Adrenal gland (tissue), 12 donors: ENCODE results near the gene AGBL4. TPM values are rescaled to one million over a fixed set of nuclear protein-coding genes. Genes with fewer than 3 reads are reported as not detected.

Experiments used
- DNase-seq, 7 donors: peaks; one replicate each; pipeline ENCODE4 v3.0.0-alpha.2; 2019 to 2020
- H3K27ac ChIP-seq, 5 donors: fragments of 200-600 bp; sonication (generic) in 4 of 5; 1 replicate in 3 of 5; 2 replicates in 2 of 5; pipeline versions ENCODE4 v1.5.1 to v1.8.0; 2016 to 2020; ENCODE audit warnings: mild to moderate bottlenecking in 1 of 5
- H3K27me3 ChIP-seq: fragments of 200-600 bp; 2 replicates; pipeline ENCODE4 v1.8.0; 2021
- H3K36me3 ChIP-seq, 2 donors: fragments of 200-600 bp; replicated peaks in 1 of 2; 1 replicate in 1 of 2; 2 replicates in 1 of 2; pipeline versions ENCODE4 v1.5.1 to v1.8.0; 2018 to 2022
- H3K4me1 ChIP-seq, 2 donors: fragments of 200-600 bp; replicated peaks in 1 of 2; 1 replicate in 1 of 2; 2 replicates in 1 of 2; pipeline versions ENCODE4 v1.5.1 to v1.8.0; 2018 to 2021
- H3K4me3 ChIP-seq, 4 donors: fragments of 200-600 bp; sonication (generic) in 3 of 4; one replicate each; pipeline ENCODE4 v1.5.1; 2016 to 2018
- H3K9me3 ChIP-seq, 3 donors: fragments of 200-600 bp; sonication (generic) in 1 of 3; replicated peaks in 1 of 3; 1 replicate in 2 of 3; 2 replicates in 1 of 3; pipeline versions ENCODE4 v1.5.1 to v1.8.0; 2016 to 2021
- POLR2A ChIP-seq, 2 donors: fragments of 450-650 bp; IDR thresholded peaks; one replicate each; pipeline ENCODE4 v1.6.1; 2017; ENCODE audit warnings: antibody characterized with exemption in 2 of 2, mild to moderate bottlenecking in 2 of 2, moderate library complexity in 1 of 2
- WGBS, 4 donors: extraction: QIAGEN DNeasy Blood & Tissue Kit in 2 of 4; methylation state at CpG; one replicate each; pipeline versions ENCODE4 v1.1.5 to v1.1.7; 2013 to 2017; 5-methylcytosine and 5-hydroxymethylcytosine counted together
- intact Hi-C, 2 donors: fragments of 100-400 bp; cut with DNase I; formaldehyde crosslinking; loops; one replicate each; pipeline versions ENCODE4 v1.14.1 to v1.15.0; 2022 to 2023
- polyA plus RNA-seq, 3 donors: library from polyadenylated mRNA; stranded (reverse); fragments of 200-250 nt in 2 of 3; fragments of 350-450 nt in 1 of 3; fragmentation: Illumina TruSeq in 1 of 3; extraction: RNeasy Lipid Tissue Mini Kit (QIAGEN cat#74804) in 1 of 3; gene quantifications; one replicate each; pipeline ENCODE4 v1.2.3, GENCODE V29; 2013 to 2014
- total RNA-seq, 9 donors: library from RNA; depleted of rRNA in 4 of 9; stranded (reverse); fragments of >200 nt in 4 of 9; fragments of 120-200 nt in 1 of 9; fragmentation: NEBNext Ultra II Directional in 1 of 9; extraction: Animal tissue kit (Norgen Biotek cat#: 25700) in 1 of 9; gene quantifications; one replicate each; pipeline versions ENCODE4 v1.1.0 to v1.2.4, GENCODE V29; 2013 to 2023
- TF ChIP-seq, protein P1 (sequence below), 6 experiments: fragments of 450-650 bp in 4 of 6; fragments of 200-600 bp in 2 of 6; sonication (generic) in 1 of 6; IDR thresholded peaks; 1 replicate in 5 of 6; 2 replicates in 1 of 6; pipeline versions ENCODE4 v1.5.1 to v1.8.0; 2016 to 2021; ENCODE audit warnings: antibody characterized with exemption in 6 of 6, mild to moderate bottlenecking in 2 of 6, moderate library complexity in 1 of 6
- donor health status: healthy with polysubstance abuse.
- donor health status: Bipolar disorder and iron deficiency.
- donor health status: DM: yes; HTN: yes; CAD: no.
- donor health status: DM: no; HTN: no; CAD: no.
- donor health status: DM: no; HTN: no; CAD: no.
- donor health status: DM: yes; HTN: yes; CAD: no.

The AGBL4 gene
- total and polyA plus RNA-seq, 12 donors = 0.10 to 1.9 (median 0.80) TPM; not detected in 2

DNA sequence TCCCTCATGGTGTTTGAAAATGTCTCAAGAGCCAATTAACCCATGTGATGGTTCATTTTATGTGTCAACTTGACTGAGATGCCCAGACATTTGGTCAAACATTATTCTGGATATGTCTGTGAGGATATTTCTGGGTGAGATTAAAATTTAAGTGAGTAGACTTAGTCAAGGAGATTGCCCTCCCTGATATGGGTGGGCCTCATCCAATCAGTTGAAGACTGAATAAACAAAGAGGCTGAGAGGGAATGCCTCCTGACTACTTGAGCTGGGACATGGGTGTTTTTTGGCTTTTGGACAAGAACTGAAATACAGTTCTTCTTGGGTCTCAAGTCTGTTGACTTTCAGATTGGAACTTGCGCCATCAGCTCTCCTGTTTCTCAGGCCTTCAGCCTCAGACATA lies 1462.3 kb downstream of the AGBL4 start:
- 89 to 100% (median 98%) methylated on average over 1 of the region's 1 CpG for WGBS, 4 donors
- H3K9me3 ChIP-seq = no peaks in the 10 kb centered on the region
- TF ChIP-seq POLR2A (IDR thresholded peaks at IDR 0.05) = no peak
- TF ChIP-seq, protein P1, sequence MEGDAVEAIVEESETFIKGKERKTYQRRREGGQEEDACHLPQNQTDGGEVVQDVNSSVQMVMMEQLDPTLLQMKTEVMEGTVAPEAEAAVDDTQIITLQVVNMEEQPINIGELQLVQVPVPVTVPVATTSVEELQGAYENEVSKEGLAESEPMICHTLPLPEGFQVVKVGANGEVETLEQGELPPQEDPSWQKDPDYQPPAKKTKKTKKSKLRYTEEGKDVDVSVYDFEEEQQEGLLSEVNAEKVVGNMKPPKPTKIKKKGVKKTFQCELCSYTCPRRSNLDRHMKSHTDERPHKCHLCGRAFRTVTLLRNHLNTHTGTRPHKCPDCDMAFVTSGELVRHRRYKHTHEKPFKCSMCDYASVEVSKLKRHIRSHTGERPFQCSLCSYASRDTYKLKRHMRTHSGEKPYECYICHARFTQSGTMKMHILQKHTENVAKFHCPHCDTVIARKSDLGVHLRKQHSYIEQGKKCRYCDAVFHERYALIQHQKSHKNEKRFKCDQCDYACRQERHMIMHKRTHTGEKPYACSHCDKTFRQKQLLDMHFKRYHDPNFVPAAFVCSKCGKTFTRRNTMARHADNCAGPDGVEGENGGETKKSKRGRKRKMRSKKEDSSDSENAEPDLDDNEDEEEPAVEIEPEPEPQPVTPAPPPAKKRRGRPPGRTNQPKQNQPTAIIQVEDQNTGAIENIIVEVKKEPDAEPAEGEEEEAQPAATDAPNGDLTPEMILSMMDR (IDR thresholded peaks at IDR 0.05) = no peak
- intact Hi-C loops = no loop called here
- DNase-seq = no peak
- H3K4me3 ChIP-seq = no peak overlapping the region
- H3K27ac ChIP-seq = no peak overlapping the region
- H3K36me3 ChIP-seq = no peaks in the 10 kb centered on the region
- no peaks in the 10 kb centered on the region for H3K27me3 ChIP-seq
- no peaks in the 10 kb centered on the region for H3K4me1 ChIP-seq

DNA sequence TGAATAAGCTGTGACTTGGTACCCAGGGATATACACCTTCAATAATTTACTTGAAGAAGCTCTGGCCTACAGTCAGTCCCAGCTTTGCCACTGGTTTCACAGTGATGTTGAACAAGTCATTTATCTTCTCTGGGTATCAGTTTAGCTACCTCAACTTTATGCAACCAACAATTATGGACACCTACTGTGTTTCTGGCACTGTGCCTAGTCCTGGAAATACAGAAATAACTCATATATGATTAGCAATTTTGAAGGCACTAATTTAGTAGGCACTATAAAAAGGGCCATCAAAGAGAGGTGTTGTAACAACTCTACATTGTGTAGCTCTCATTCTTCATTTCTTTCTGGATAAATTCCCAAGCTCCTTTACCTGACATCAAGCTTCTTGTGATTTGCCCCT lies 1463.2 kb downstream of the AGBL4 start:
- H3K36me3 ChIP-seq = no peaks in the 10 kb centered on the region
- no peak overlapping the region for H3K4me3 ChIP-seq
- no peak for TF ChIP-seq POLR2A (IDR thresholded peaks at IDR 0.05)
- TF ChIP-seq, protein P1 (IDR thresholded peaks at IDR 0.05) = no peak
- no peak for DNase-seq
- H3K4me1 ChIP-seq = no peaks in the 10 kb centered on the region
- no peaks in the 10 kb centered on the region for H3K27me3 ChIP-seq
- no peaks in the 10 kb centered on the region for H3K9me3 ChIP-seq
- no peak overlapping the region for H3K27ac ChIP-seq
- intact Hi-C loops = no loop called here

DNA sequence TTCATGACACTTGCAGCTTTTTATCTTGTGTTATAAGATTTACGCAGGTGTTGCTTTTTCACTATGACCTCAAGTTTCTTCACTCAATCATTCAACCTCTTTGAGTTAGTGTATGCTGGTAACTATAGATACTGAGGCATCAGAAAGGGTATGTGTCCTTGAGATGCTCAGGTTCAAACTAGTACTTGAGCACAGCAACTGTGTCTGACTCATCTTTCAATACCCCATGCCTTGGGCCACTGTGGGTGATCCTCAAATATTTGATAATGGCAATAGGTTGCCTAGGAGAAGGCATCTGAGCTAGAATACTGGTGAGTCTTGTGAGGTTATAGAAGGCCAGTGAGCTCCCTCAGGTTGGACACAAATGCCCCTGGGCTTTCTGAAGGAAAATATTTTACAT lies 1463.6 kb downstream of the AGBL4 start:
- Histone ChIP-seq H3K27me3 (no peaks in the 10 kb centered on the region), H3K36me3 (no peaks in the 10 kb centered on the region), H3K9me3 (no peaks in the 10 kb centered on the region), H3K4me1 (no peaks in the 10 kb centered on the region), H3K27ac (no peak overlapping the region), H3K4me3 (no peak overlapping the region)
- TF ChIP-seq POLR2A (IDR thresholded peaks at IDR 0.05) = no peak
- TF ChIP-seq, protein P1 (IDR thresholded peaks at IDR 0.05) = no peak
- WGBS, 4 donors = 90 to 100% (median 99%) methylated on average over 1 of the region's 1 CpG
- DNase-seq = no peak
- intact Hi-C loops = no loop called here

DNA sequence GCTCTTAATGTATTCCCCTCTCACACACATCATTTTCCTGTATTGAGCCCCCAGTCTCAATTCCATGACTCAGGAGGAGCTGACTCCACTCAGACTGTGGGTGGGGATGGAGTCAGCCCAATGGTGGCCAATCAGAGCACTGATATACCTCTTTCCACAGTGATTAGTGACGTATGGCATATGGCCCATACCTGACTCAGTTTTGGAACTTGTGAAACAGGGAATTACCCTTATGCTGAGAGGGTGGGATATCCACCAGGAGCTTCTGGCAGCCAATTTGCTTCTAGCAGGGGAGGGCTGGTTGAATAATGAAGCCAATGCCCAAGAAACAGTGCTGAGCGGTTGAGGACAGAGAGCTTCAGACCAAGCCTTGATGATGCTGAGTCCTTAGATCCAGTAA lies 1465.4 kb downstream of the AGBL4 start:
- no peaks in the 10 kb centered on the region for H3K9me3 ChIP-seq
- no peak overlapping the region for H3K27ac ChIP-seq
- intact Hi-C loops = no loop called here
- no peaks in the 10 kb centered on the region for H3K27me3 ChIP-seq
- no peaks in the 10 kb centered on the region for H3K36me3 ChIP-seq
- TF ChIP-seq, protein P1 (IDR thresholded peaks at IDR 0.05) = no peak
- no peak for TF ChIP-seq POLR2A (IDR thresholded peaks at IDR 0.05)
- 86 to 96% (median 89%) methylated on average over 2 of the region's 2 CpGs for WGBS, 4 donors
- no peak for DNase-seq
- H3K4me1 ChIP-seq = no peaks in the 10 kb centered on the region
- H3K4me3 ChIP-seq = no peak overlapping the region
